Measurements from ENCODE around the gene CNTLN. TPM values are rescaled to one million over a fixed set of nuclear protein-coding genes. Genes with fewer than 3 reads are reported as not detected.

Gene CNTLN
- total RNA-seq, 4 donors from 2014 or later, result 12.6 to 26.2 (median 18.0) TPM

- no peak for TF ChIP-seq CTCF (IDR thresholded peaks at IDR 0.05; ENCODE audit: low read depth)
Measured at GRCh38 chr9:17272536-17272935, 137.7 kb downstream of the CNTLN start.

GRCh38 chr9:17280350-17281012 lies 145.6 kb downstream of the CNTLN start:
- TF ChIP-seq CTCF (IDR thresholded peaks at IDR 0.05; ENCODE audit: low read depth), result no peak

- no peak for TF ChIP-seq CTCF (IDR thresholded peaks at IDR 0.05; ENCODE audit: low read depth)
Measured at GRCh38 chr9:17291766-17292165, 156.9 kb downstream of the CNTLN start.

GRCh38 chr9:17293685-17294084 lies 158.8 kb downstream of the CNTLN start:
- no peak for TF ChIP-seq CTCF (IDR thresholded peaks at IDR 0.05; ENCODE audit: low read depth)

GRCh38 chr9:17294822-17295624 lies 160.2 kb downstream of the CNTLN start:
- TF ChIP-seq CTCF (IDR thresholded peaks at IDR 0.05; ENCODE audit: low read depth), result no peak

GRCh38 chr9:17315341-17315740 lies 180.5 kb downstream of the CNTLN start:
- TF ChIP-seq CTCF (IDR thresholded peaks at IDR 0.05; ENCODE audit: low read depth), result no peak

GRCh38 chr9:17318821-17319320 lies 184.0 kb downstream of the CNTLN start:
- no peak for TF ChIP-seq CTCF (IDR thresholded peaks at IDR 0.05; ENCODE audit: low read depth)
